Stimulated activated CD4-positive, alpha-beta T cell treated with anti-CD3 and anti-CD28 coated beads, Interleukin-1b, Interleukin-23, amount 100 ng/mL, for 1 hour (primary cell): ENCODE data around the gene PPP6R1.
"Not testable (repeated sequence)": the region's sequence is repeated elsewhere in the genome, so short reads cannot be mapped to it uniquely, and the experiment has no call there.

Source experiments
- DNase-seq, 2 donors: peaks; one replicate each; pipeline ENCODE4 v3.0.0-alpha.2; 2020; ENCODE audit warnings: low read depth in 2 of 2

The PPP6R1 gene

GRCh38 chr19:55223291-55224037 lies 35.4 kb downstream of the PPP6R1 start:
- no peak for DNase-seq

- no peak for DNase-seq
Measured at GRCh38 chr19:55220525-55220924, 38.3 kb downstream of the PPP6R1 start.

- peak in 1 of 2 donors; percentile 28 for DNase-seq
Measured at GRCh38 chr19:55216461-55217198, 42.2 kb downstream of the PPP6R1 start.

- no peak for DNase-seq
Measured at GRCh38 chr19:55213547-55213946, 45.3 kb downstream of the PPP6R1 start.

DNA sequence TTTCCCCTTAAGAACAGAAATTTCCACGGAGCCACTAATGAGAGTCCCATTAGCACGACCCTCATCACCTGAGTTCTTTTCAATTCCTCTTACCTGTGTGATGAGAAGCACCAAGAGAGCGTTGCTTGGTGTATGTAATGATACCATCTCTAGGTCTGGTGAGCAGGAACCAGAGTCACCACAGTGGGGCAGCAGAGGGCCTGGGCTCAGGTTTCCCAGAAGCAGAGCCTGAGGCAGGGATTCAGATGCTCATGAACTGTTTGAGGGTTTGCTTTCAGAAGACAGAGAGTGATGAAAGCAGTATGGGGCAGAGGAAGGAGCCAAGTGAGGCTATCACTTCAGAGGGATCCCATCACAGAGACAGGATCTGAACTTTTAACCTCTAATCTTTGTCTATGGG lies 46.4 kb downstream of the PPP6R1 start:
- no peak for DNase-seq

GRCh38 chr19:55209693-55210472 lies 48.9 kb downstream of the PPP6R1 start:
- DNase-seq: no peak

- DNase-seq: no peak
Measured at GRCh38 chr19:55208880-55209692, 49.7 kb downstream of the PPP6R1 start, which contains the start of gene PTPRH. Gene PTPRH (minus strand): TSS chr19:55209501. CDS start chr19:55209433, 68 bp downstream.

GRCh38 chr19:55206664-55207500 lies 51.9 kb downstream of the PPP6R1 start:
- DNase-seq: no peak

- not testable (repeated sequence) for DNase-seq
Measured at GRCh38 chr19:55202199-55202598, 56.6 kb downstream of the PPP6R1 start.

GRCh38 chr19:55199620-55200204 lies 59.1 kb downstream of the PPP6R1 start:
- no peak for DNase-seq

GRCh38 chr19:55198651-55199050 lies 60.2 kb downstream of the PPP6R1 start:
- no peak for DNase-seq

DNA sequence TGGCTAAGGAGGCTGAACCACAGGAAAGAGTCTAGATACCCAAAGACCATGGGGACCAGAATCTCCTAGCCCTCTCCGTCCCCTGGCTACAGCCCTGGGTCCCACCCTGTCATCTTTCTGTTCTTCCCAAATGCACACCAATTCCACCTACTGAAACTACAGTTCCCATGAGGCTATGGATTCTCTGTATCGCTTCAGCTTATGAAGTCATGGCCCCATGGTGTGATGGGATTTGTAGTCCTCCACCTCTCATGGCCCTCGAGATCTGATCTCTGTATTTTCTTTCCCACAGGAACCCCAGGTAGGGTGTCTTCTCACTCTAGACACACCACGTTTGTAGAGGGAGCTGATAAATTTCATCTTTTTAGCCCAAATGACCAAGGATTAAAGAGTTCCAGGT lies 61.3 kb downstream of the PPP6R1 start:
- DNase-seq: no peak

DNA sequence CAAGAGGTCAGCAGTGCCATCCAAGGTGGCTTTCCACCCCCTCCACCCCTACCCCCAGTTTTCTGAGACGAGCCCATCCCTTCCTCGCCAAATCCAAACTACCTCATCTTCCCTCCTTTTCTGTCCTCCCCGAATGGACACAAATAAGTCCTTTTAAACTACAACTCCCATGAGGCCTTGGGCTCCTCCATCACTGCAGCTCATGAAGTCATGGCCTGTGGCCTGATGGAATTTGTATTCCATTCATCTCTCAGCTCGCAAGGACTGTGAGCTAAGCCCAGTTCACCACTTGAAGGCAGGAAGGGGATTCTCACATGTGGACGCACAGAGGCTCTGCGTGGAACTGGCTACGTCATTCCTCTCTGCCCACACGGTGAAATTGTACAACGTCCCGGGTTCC lies 62.0 kb downstream of the PPP6R1 start:
- no peak for DNase-seq

DNA sequence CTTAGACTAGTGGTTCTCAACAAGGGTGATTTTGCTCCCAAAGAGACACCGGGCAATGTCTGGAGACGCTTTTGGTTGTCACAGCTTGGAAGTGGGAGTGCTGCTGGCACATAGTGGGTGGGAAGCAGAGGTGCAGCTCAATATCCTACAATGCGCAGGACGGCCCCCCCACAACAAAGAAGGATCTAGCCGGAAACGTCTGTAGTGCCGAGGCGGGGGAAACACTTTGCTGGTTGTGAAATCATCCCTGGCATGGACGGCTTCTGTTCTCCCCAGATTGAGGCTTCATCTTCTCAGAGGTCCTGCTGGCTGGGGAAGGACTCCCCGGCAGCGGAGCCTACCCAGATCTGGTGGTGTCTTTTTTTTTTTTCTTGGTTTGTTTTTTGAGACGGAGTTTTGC lies 65.3 kb downstream of the PPP6R1 start:
- DNase-seq: no peak

GRCh38 chr19:55189403-55189835 lies 69.4 kb downstream of the PPP6R1 start:
- no peak for DNase-seq

DNA sequence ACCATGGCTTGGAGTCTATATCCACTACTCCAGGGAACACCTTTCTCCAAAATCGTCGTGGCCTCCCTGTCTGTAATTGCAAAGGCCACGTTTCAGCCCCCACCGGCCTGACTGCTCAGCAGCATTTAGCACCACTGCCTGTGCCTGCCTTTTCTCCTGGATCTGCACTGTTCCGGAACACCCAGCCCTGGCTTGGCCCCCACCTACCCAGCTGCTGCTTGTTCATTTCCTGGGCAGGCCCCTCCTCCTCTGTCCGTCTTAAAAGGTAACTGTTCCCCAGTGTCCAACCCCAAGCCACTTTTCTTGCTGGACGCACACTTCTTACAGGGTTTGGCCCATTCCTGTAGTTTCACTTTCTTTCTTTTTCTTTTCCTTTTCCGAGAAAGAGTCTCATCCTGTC lies 70.2 kb downstream of the PPP6R1 start:
- no peak for DNase-seq

GRCh38 chr19:55186080-55186479 lies 72.7 kb downstream of the PPP6R1 start:
- DNase-seq: no peak

GRCh38 chr19:55181740-55182139 lies 77.1 kb downstream of the PPP6R1 start:
- no peak for DNase-seq
